Subcutaneous abdominal adipose tissue (tissue), 5 donors: Measurements from ENCODE around the gene HMCN1.

ENCODE experiments used
- H3K27ac ChIP-seq: one replicate; pipeline ENCODE4 v1.7.0; 2013; ENCODE audit warnings: low read depth, mild to moderate bottlenecking, inconsistent platforms, low read length, moderate library complexity
- H3K27me3 ChIP-seq, 5 donors: one replicate each; pipeline ENCODE4 v1.7.0; 2013; ENCODE audit warnings: low read length in 5 of 5, inconsistent platforms in 1 of 5; ENCODE audit not compliant: control insufficient read depth in 5 of 5, insufficient read depth in 4 of 5
- H3K36me3 ChIP-seq, 5 donors: one replicate each; pipeline ENCODE4 v1.7.0; 2013; ENCODE audit warnings: low read length in 5 of 5; ENCODE audit not compliant: control insufficient read depth in 5 of 5, insufficient read depth in 5 of 5
- H3K4me1 ChIP-seq, 5 donors: one replicate each; pipeline ENCODE4 v1.7.0; 2013; ENCODE audit warnings: low read length in 5 of 5, mild to moderate bottlenecking in 3 of 5, moderate library complexity in 1 of 5; ENCODE audit not compliant: control insufficient read depth in 5 of 5, insufficient read depth in 5 of 5
- H3K4me3 ChIP-seq, 5 donors: one replicate each; pipeline ENCODE4 v1.7.0; 2013; ENCODE audit warnings: low read length in 5 of 5, low read depth in 1 of 5
- H3K9ac ChIP-seq, 5 donors: one replicate each; pipeline ENCODE4 v1.7.0; 2013; ENCODE audit warnings: low read length in 5 of 5, mild to moderate bottlenecking in 4 of 5, moderate library complexity in 3 of 5
- H3K9me3 ChIP-seq, 5 donors: one replicate each; pipeline ENCODE4 v1.7.0; 2013; ENCODE audit warnings: low read length in 5 of 5; ENCODE audit not compliant: control insufficient read depth in 5 of 5
- donor health status: healthy.
- donor health status: healthy.
- donor health status: healthy.
- donor health status: healthy.
- donor health status: healthy.

Gene HMCN1

GRCh38 chr1:186125035-186125434 is 390.8 kb downstream of the HMCN1 start:
- no peak overlapping the region for H3K27ac ChIP-seq
- H3K36me3 ChIP-seq: peaks cover 0 to 9% (median 5%) of the 10 kb centered on the region in 5 donors
- H3K9ac ChIP-seq: no peak overlapping the region
- H3K9me3 ChIP-seq: no peaks in the 10 kb centered on the region
- H3K4me1 ChIP-seq: no peaks in the 10 kb centered on the region
- no peaks in the 10 kb centered on the region for H3K27me3 ChIP-seq
- no peak overlapping the region for H3K4me3 ChIP-seq

GRCh38 chr1:186125511-186125910 is 391.3 kb downstream of the HMCN1 start:
- H3K4me3 ChIP-seq: no peak overlapping the region
- H3K9me3 ChIP-seq: no peaks in the 10 kb centered on the region
- H3K27me3 ChIP-seq: no peaks in the 10 kb centered on the region
- H3K36me3 ChIP-seq: peaks cover 0 to 9% (median 8%) of the 10 kb centered on the region in 5 donors
- no peak overlapping the region for H3K27ac ChIP-seq
- no peak overlapping the region for H3K9ac ChIP-seq
- H3K4me1 ChIP-seq: no peaks in the 10 kb centered on the region

GRCh38 chr1:186129758-186130157 is 395.6 kb downstream of the HMCN1 start:
- Histone ChIP-seq H3K9ac (no peak overlapping the region), H3K4me3 (no peak overlapping the region), H3K27ac (no peak overlapping the region), H3K27me3 (no peaks in the 10 kb centered on the region), H3K9me3 (no peaks in the 10 kb centered on the region), H3K4me1 (no peaks in the 10 kb centered on the region), H3K36me3 (peaks cover 0 to 4% (median 0%) of the 10 kb centered on the region in 5 donors)

GRCh38 chr1:186139115-186139514 is 404.9 kb downstream of the HMCN1 start:
- Histone ChIP-seq H3K27ac (no peak overlapping the region), H3K4me1 (peaks cover 0 to 6% (median 0%) of the 10 kb centered on the region in 5 donors), H3K36me3 (peaks cover 0 to 7% (median 4%) of the 10 kb centered on the region in 5 donors), H3K9me3 (no peaks in the 10 kb centered on the region), H3K9ac (no peak overlapping the region), H3K27me3 (no peaks in the 10 kb centered on the region), H3K4me3 (no peak overlapping the region)

- Histone ChIP-seq H3K27me3 (no peaks in the 10 kb centered on the region), H3K9me3 (no peaks in the 10 kb centered on the region), H3K36me3 (peaks cover 0 to 13% (median 9%) of the 10 kb centered on the region in 5 donors), H3K4me3 (no peak overlapping the region), H3K9ac (no peak overlapping the region), H3K27ac (no peak overlapping the region), H3K4me1 (peaks cover 0 to 10% (median 4%) of the 10 kb centered on the region in 5 donors)
These were observed 405.5 kb downstream of the HMCN1 start for GRCh38 chr1:186139701-186140100.

- peaks cover 0 to 13% (median 5%) of the 10 kb centered on the region in 5 donors for H3K4me1 ChIP-seq
These were observed 408.0 kb downstream of the HMCN1 start for GRCh38 chr1:186142159-186142558.

GRCh38 chr1:186142916-186143315 is 408.7 kb downstream of the HMCN1 start:
- no peak overlapping the region for H3K9ac ChIP-seq
- H3K27ac ChIP-seq: no peak overlapping the region
- peaks cover 0 to 21% (median 15%) of the 10 kb centered on the region in 5 donors for H3K36me3 ChIP-seq
- no peak overlapping the region for H3K4me3 ChIP-seq
- no peaks in the 10 kb centered on the region for H3K9me3 ChIP-seq
- no peaks in the 10 kb centered on the region for H3K27me3 ChIP-seq
- peaks cover 0 to 13% (median 5%) of the 10 kb centered on the region in 5 donors for H3K4me1 ChIP-seq

More at GRCh38 chr1:186142159-186142558, 408.0 kb downstream of the HMCN1 start:
- Histone ChIP-seq H3K9ac (no peak overlapping the region), H3K36me3 (peaks cover 0 to 26% (median 21%) of the 10 kb centered on the region in 5 donors), H3K4me3 (no peak overlapping the region), H3K27ac (no peak overlapping the region), H3K9me3 (no peaks in the 10 kb centered on the region), H3K27me3 (no peaks in the 10 kb centered on the region)

GRCh38 chr1:186143481-186143880 is 409.3 kb downstream of the HMCN1 start:
- peaks cover 0 to 21% (median 15%) of the 10 kb centered on the region in 5 donors for H3K36me3 ChIP-seq
- no peak overlapping the region for H3K4me3 ChIP-seq
- H3K4me1 ChIP-seq: peaks cover 0 to 13% (median 5%) of the 10 kb centered on the region in 5 donors
- no peaks in the 10 kb centered on the region for H3K9me3 ChIP-seq
- H3K9ac ChIP-seq: no peak overlapping the region
- H3K27me3 ChIP-seq: no peaks in the 10 kb centered on the region
- no peak overlapping the region for H3K27ac ChIP-seq

GRCh38 chr1:186144505-186144904 is 410.3 kb downstream of the HMCN1 start:
- peak overlapping the region in 1 of 5 donors; percentile 2 for H3K4me3 ChIP-seq
- H3K36me3 ChIP-seq: peaks cover 0 to 25% (median 15%) of the 10 kb centered on the region in 5 donors
- H3K27me3 ChIP-seq: no peaks in the 10 kb centered on the region
- H3K9me3 ChIP-seq: no peaks in the 10 kb centered on the region
- H3K9ac ChIP-seq: no peak overlapping the region
- no peak overlapping the region for H3K27ac ChIP-seq
- H3K4me1 ChIP-seq: peaks cover 0 to 12% (median 5%) of the 10 kb centered on the region in 5 donors

- Histone ChIP-seq H3K36me3 (peaks cover 0 to 25% (median 15%) of the 10 kb centered on the region in 5 donors), H3K4me3 (no peak overlapping the region), H3K4me1 (peaks cover 0 to 9% (median 5%) of the 10 kb centered on the region in 5 donors), H3K27ac (no peak overlapping the region), H3K9me3 (no peaks in the 10 kb centered on the region), H3K9ac (no peak overlapping the region), H3K27me3 (no peaks in the 10 kb centered on the region)
These were observed 412.8 kb downstream of the HMCN1 start for GRCh38 chr1:186146974-186147373.
